Sigmoid colon (tissue), 7 donors: Measurements from ENCODE around the gene P2RY11. TPM values are rescaled to one million over a fixed set of nuclear protein-coding genes. Genes with fewer than 3 reads are reported as not detected.

Experiments used
- DNase-seq: peaks from one replicate; pipeline ENCODE4 v3.0.0-alpha.2; 2019
- H3K27ac ChIP-seq, 4 donors: fragments of 200-600 bp; sonication (generic); one replicate each; pipeline ENCODE4 v1.5.1; 2016 to 2019; ENCODE audit warnings: mild to moderate bottlenecking in 1 of 4
- H3K27me3 ChIP-seq, 3 donors: fragments of 200-600 bp; sonication (generic); one replicate each; pipeline ENCODE4 v1.5.1; 2019; ENCODE audit warnings: mild to moderate bottlenecking in 1 of 3
- H3K36me3 ChIP-seq, 4 donors: fragments of 200-600 bp; sonication (generic); one replicate each; pipeline ENCODE4 v1.5.1; 2016 to 2019
- H3K4me1 ChIP-seq, 4 donors: fragments of 200-600 bp; sonication (generic); one replicate each; pipeline ENCODE4 v1.5.1; 2017 to 2019
- H3K4me3 ChIP-seq, 4 donors: fragments of 200-600 bp; sonication (generic); one replicate each; pipeline ENCODE4 v1.5.1; 2017 to 2019; ENCODE audit warnings: mild to moderate bottlenecking in 2 of 4, moderate library complexity in 1 of 4
- H3K9me3 ChIP-seq, 4 donors: fragments of 200-600 bp in 3 of 4; sonication (generic) in 3 of 4; one replicate each; pipeline versions ENCODE4 v1.5.1 to v1.6.1; 2013 to 2019
- CTCF ChIP-seq, 4 experiments: fragments of 450-650 bp in 3 of 4; fragments of 200-600 bp in 1 of 4; IDR thresholded peaks; one replicate each; pipeline ENCODE4 v1.5.1; 2016 to 2019; ENCODE audit warnings: antibody characterized with exemption in 4 of 4, mild to moderate bottlenecking in 3 of 4, moderate library complexity in 2 of 4
- EP300 ChIP-seq, 4 donors: sonication (generic); formaldehyde crosslinking; IDR thresholded peaks; one replicate each; pipeline ENCODE4 v1.6.1; 2017; ENCODE audit warnings: antibody characterized with exemption in 4 of 4
- POLR2A ChIP-seq, 2 donors: fragments of 450-650 bp; IDR thresholded peaks; one replicate each; pipeline ENCODE4 v1.6.1; 2016; ENCODE audit warnings: antibody characterized with exemption in 2 of 2, mild to moderate bottlenecking in 2 of 2, moderate library complexity in 2 of 2
- POLR2AphosphoS5 ChIP-seq, 4 donors: sonication (generic); formaldehyde crosslinking; IDR thresholded peaks; one replicate each; pipeline ENCODE4 v1.6.1; 2017; ENCODE audit warnings: antibody characterized with exemption in 4 of 4
- WGBS, 2 donors: extraction: QIAGEN DNeasy Blood & Tissue Kit; methylation state at CpG; one replicate each; pipeline ENCODE4 v1.1.7; 2013; 5-methylcytosine and 5-hydroxymethylcytosine counted together
- intact Hi-C: fragments of 100-400 bp; cut with DNase I; formaldehyde crosslinking; loops from one replicate; pipeline ENCODE4 v1.15.1; 2023
- polyA plus RNA-seq, 3 donors: library from polyadenylated mRNA; stranded (reverse); fragments of 200-250 nt; gene quantifications; one replicate each; pipeline ENCODE4 v1.2.3, GENCODE V29; 2013
- total RNA-seq, 4 donors: library from RNA; depleted of rRNA; stranded (reverse); fragments of >200 nt; gene quantifications; one replicate each; pipeline ENCODE4 v1.1.0, GENCODE V29; 2016
- donor health status: healthy with polysubstance abuse.
- donor health status: Bipolar disorder and iron deficiency.
- donor health status: healthy.

Gene P2RY11
- total and polyA plus RNA-seq, 7 donors = 1.2 to 18.5 (median 3.9) TPM

GRCh38 chr19:10136936-10137335 lies 25.4 kb downstream of the P2RY11 start:
- Histone ChIP-seq H3K9me3 (no peaks in the 10 kb centered on the region), H3K4me3 (no peak overlapping the region), H3K27me3 (no peaks in the 10 kb centered on the region), H3K36me3 (peaks cover 9 to 94% (median 64%) of the 10 kb centered on the region in 4 donors), H3K4me1 (no peaks in the 10 kb centered on the region), H3K27ac (no peak overlapping the region)
- no peak for DNase-seq
- TF ChIP-seq POLR2A (IDR thresholded peaks at IDR 0.05) (no peak), POLR2AphosphoS5 (IDR thresholded peaks at IDR 0.05) (no peak), CTCF (IDR thresholded peaks at IDR 0.05) (no peak), EP300 (IDR thresholded peaks at IDR 0.05) (no peak)
- WGBS, 2 donors = 96 to 97% methylated on average over 14 of the region's 14 CpGs
- intact Hi-C loops = no loop called here

GRCh38 chr19:10137751-10138682 lies 26.5 kb downstream of the P2RY11 start:
- Histone ChIP-seq H3K4me3 (no peak overlapping the region), H3K9me3 (no peaks in the 10 kb centered on the region), H3K36me3 (peaks cover 9 to 97% (median 72%) of the 10 kb centered on the region in 4 donors), H3K4me1 (no peaks in the 10 kb centered on the region), H3K27me3 (no peaks in the 10 kb centered on the region), H3K27ac (no peak overlapping the region)
- intact Hi-C loops = no loop called here
- DNase-seq = no peak
- 93 to 95% methylated on average over 38 of the region's 38 CpGs for WGBS, 2 donors
- no peak for TF ChIP-seq CTCF (IDR thresholded peaks at IDR 0.05)
- no peak for TF ChIP-seq EP300 (IDR thresholded peaks at IDR 0.05)
- TF ChIP-seq POLR2A (IDR thresholded peaks at IDR 0.05) = no peak
- no peak for TF ChIP-seq POLR2AphosphoS5 (IDR thresholded peaks at IDR 0.05)

- H3K9me3 ChIP-seq = no peaks in the 10 kb centered on the region
- no peaks in the 10 kb centered on the region for H3K27me3 ChIP-seq
- no peaks in the 10 kb centered on the region for H3K4me1 ChIP-seq
- no peak for DNase-seq
- H3K4me3 ChIP-seq = no peak overlapping the region
- intact Hi-C loops = no loop called here
- H3K27ac ChIP-seq = no peak overlapping the region
- peaks cover 16 to 97% (median 76%) of the 10 kb centered on the region in 4 donors for H3K36me3 ChIP-seq
- TF ChIP-seq POLR2A (IDR thresholded peaks at IDR 0.05) (no peak), EP300 (IDR thresholded peaks at IDR 0.05) (no peak), POLR2AphosphoS5 (IDR thresholded peaks at IDR 0.05) (no peak), CTCF (IDR thresholded peaks at IDR 0.05) (no peak)
- WGBS, 2 donors = 96 to 97% methylated on average over 27 of the region's 27 CpGs
Measured at GRCh38 chr19:10138879-10139795, 27.6 kb downstream of the P2RY11 start.

- Histone ChIP-seq H3K9me3 (no peaks in the 10 kb centered on the region), H3K4me1 (no peaks in the 10 kb centered on the region), H3K27me3 (no peaks in the 10 kb centered on the region), H3K36me3 (peaks cover 16 to 98% (median 80%) of the 10 kb centered on the region in 4 donors), H3K27ac (no peak overlapping the region), H3K4me3 (no peak overlapping the region)
- TF ChIP-seq POLR2A (IDR thresholded peaks at IDR 0.05) = no peak
- no peak for TF ChIP-seq POLR2AphosphoS5 (IDR thresholded peaks at IDR 0.05)
- TF ChIP-seq EP300 (IDR thresholded peaks at IDR 0.05) = no peak
- no peak for TF ChIP-seq CTCF (IDR thresholded peaks at IDR 0.05)
- intact Hi-C loops = no loop called here
- DNase-seq = no peak
- WGBS, 2 donors = 97% methylated on average over 23 of the region's 23 CpGs
Measured at GRCh38 chr19:10139952-10140351, 28.5 kb downstream of the P2RY11 start.
